ELF-1 (cell line): ENCODE measurements around the gene CST8.

Experiments
- DNase-seq: peaks from one replicate; pipeline ENCODE4 v3.0.0-alpha.2; 2016; ENCODE audit warnings: low read depth, low spot score

CST8 gene

GRCh38 chr20:23524146-23524545 lies 33.2 kb downstream of the CST8 start:
- DNase-seq = no peak

GRCh38 chr20:23526850-23527249 lies 35.9 kb downstream of the CST8 start:
- no peak for DNase-seq

GRCh38 chr20:23528867-23529431 lies 38.0 kb downstream of the CST8 start:
- no peak for DNase-seq

- no peak for DNase-seq
These were observed 40.1 kb downstream of the CST8 start for GRCh38 chr20:23530937-23531567.

- DNase-seq = no peak
These were observed 41.6 kb downstream of the CST8 start for GRCh38 chr20:23532533-23532932.

- DNase-seq = no peak
These were observed 42.2 kb downstream of the CST8 start for GRCh38 chr20:23533161-23533560.

- no peak for DNase-seq
These were observed 44.1 kb downstream of the CST8 start for GRCh38 chr20:23534801-23535593.

GRCh38 chr20:23536328-23536974 lies 45.5 kb downstream of the CST8 start:
- no peak for DNase-seq

- DNase-seq = no peak
These were observed 46.1 kb downstream of the CST8 start for GRCh38 chr20:23537030-23537429.

GRCh38 chr20:23540624-23541023 lies 49.7 kb downstream of the CST8 start:
- DNase-seq = no peak

GRCh38 chr20:23541330-23541729 lies 50.4 kb downstream of the CST8 start:
- no peak for DNase-seq

GRCh38 chr20:23541776-23542175 lies 50.9 kb downstream of the CST8 start:
- DNase-seq = no peak

GRCh38 chr20:23542801-23543200 lies 51.9 kb downstream of the CST8 start:
- DNase-seq = no peak

GRCh38 chr20:23544133-23544532 lies 53.2 kb downstream of the CST8 start:
- no peak for DNase-seq
